Activated naive CD4-positive, alpha-beta T cell treated with anti-CD3 and anti-CD28 coated beads, Interleukin-2, amount 50 U/mL, for 16 hours (primary cell): ENCODE results near the gene ACSL1.

Experiments used
- DNase-seq: peaks from one replicate; pipeline ENCODE4 v3.0.0-alpha.2; 2020

Gene ACSL1

GRCh38 chr4:184712322-184712721 is 113.4 kb downstream of the ACSL1 start:
- DNase-seq = no peak

- DNase-seq = no peak
Observed at GRCh38 chr4:184706453-184706852, 119.3 kb downstream of the ACSL1 start.

GRCh38 chr4:184705692-184706091 is 120.1 kb downstream of the ACSL1 start:
- no peak for DNase-seq
